SK-N-SH (cell line): ENCODE measurements around the gene XRCC3.

Experiments
- MAX ChIP-seq: IDR thresholded peaks from 2 replicates; pipeline ENCODE4 v1.4.0; 2012; ENCODE audit warnings: low read depth
- RXRA ChIP-seq: IDR thresholded peaks from 2 replicates; pipeline ENCODE4 v1.4.0; 2012; ENCODE audit warnings: low read depth, mild to moderate bottlenecking, borderline replicate concordance
- SIN3A ChIP-seq: IDR thresholded peaks from 2 replicates; pipeline ENCODE4 v1.6.1; 2012; ENCODE audit warnings: low read depth, mild to moderate bottlenecking, low read length, moderate library complexity, borderline replicate concordance
- TAF1 ChIP-seq: IDR thresholded peaks from 2 replicates; pipeline ENCODE4 v1.6.1; 2012; ENCODE audit warnings: low read depth, mild to moderate bottlenecking, low read length, moderate library complexity, borderline replicate concordance
- TCF12 ChIP-seq: IDR thresholded peaks from 2 replicates; pipeline ENCODE4 v1.4.0; 2012
- TF ChIP-seq, protein P1 (sequence below): fragments of 200-600 bp; sonication (generic); IDR thresholded peaks from 2 replicates; pipeline ENCODE4 v1.6.1; 2017; ENCODE audit warnings: antibody characterized with exemption, mild to moderate bottlenecking, moderate library complexity
- TF ChIP-seq, protein P2 (sequence below): IDR thresholded peaks from 2 replicates; pipeline ENCODE4 v1.6.1; 2012; ENCODE audit warnings: mild to moderate bottlenecking, low read depth, low read length, moderate library complexity

- TF ChIP-seq, protein P1, sequence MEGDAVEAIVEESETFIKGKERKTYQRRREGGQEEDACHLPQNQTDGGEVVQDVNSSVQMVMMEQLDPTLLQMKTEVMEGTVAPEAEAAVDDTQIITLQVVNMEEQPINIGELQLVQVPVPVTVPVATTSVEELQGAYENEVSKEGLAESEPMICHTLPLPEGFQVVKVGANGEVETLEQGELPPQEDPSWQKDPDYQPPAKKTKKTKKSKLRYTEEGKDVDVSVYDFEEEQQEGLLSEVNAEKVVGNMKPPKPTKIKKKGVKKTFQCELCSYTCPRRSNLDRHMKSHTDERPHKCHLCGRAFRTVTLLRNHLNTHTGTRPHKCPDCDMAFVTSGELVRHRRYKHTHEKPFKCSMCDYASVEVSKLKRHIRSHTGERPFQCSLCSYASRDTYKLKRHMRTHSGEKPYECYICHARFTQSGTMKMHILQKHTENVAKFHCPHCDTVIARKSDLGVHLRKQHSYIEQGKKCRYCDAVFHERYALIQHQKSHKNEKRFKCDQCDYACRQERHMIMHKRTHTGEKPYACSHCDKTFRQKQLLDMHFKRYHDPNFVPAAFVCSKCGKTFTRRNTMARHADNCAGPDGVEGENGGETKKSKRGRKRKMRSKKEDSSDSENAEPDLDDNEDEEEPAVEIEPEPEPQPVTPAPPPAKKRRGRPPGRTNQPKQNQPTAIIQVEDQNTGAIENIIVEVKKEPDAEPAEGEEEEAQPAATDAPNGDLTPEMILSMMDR: no peak
- no peak for TF ChIP-seq TCF12
- TF ChIP-seq MAX: no peak
- no peak for TF ChIP-seq SIN3A
- TF ChIP-seq TAF1: no peak
- TF ChIP-seq RXRA: no peak
- TF ChIP-seq, protein P2, sequence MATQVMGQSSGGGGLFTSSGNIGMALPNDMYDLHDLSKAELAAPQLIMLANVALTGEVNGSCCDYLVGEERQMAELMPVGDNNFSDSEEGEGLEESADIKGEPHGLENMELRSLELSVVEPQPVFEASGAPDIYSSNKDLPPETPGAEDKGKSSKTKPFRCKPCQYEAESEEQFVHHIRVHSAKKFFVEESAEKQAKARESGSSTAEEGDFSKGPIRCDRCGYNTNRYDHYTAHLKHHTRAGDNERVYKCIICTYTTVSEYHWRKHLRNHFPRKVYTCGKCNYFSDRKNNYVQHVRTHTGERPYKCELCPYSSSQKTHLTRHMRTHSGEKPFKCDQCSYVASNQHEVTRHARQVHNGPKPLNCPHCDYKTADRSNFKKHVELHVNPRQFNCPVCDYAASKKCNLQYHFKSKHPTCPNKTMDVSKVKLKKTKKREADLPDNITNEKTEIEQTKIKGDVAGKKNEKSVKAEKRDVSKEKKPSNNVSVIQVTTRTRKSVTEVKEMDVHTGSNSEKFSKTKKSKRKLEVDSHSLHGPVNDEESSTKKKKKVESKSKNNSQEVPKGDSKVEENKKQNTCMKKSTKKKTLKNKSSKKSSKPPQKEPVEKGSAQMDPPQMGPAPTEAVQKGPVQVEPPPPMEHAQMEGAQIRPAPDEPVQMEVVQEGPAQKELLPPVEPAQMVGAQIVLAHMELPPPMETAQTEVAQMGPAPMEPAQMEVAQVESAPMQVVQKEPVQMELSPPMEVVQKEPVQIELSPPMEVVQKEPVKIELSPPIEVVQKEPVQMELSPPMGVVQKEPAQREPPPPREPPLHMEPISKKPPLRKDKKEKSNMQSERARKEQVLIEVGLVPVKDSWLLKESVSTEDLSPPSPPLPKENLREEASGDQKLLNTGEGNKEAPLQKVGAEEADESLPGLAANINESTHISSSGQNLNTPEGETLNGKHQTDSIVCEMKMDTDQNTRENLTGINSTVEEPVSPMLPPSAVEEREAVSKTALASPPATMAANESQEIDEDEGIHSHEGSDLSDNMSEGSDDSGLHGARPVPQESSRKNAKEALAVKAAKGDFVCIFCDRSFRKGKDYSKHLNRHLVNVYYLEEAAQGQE: no peak
Observed at GRCh38 chr14:103708750-103709187, 6.5 kb downstream of the XRCC3 start.
